Measurements from ENCODE around the gene MARCHF10.
A peak's percentile ranks its signal among the peaks of the same experiment; 100 is the strongest.

MARCHF10 gene

DNA sequence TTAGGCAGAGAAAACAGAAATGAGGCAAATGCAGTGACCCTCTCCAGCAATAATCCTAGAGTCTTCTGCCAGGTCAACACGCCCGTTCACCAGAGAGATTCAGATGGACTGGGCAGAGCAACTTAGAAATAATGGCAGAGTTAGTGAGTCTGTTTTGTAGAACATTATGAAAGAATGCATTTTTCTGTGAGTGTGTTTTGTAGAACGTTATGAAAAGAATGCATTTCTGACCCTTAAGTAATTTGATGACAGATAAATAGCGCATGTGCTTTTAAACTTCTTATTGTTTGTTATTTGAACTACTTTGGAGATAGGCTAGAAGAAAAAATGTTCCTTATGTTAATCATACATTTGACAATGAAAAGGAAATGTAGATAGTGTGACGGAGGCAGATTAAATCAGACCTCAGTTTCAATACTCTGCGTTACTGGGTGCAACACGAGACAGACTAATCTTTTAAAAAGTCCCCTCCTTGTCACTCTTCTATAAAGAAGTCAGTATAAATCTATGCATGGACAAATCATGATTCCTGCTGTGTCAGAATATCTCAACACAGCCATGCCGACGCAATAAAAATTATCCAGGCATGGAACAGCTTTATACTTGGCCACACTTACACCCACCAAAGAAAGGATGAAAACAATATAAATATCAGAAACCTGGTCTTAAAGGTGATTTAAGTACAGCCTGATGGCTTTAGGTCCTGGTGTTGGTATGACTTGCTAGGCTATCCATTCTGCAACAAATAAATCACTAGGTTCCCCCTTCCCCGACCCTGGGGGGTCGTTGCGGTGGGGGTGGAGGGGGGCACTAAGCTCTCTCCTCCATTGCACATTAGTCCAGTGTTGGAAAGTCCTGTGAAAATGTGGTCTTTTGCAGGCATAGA is 47.8 kb downstream of the MARCHF10 start:
- no peaks in the 10 kb centered on the region for H3K9me3 ChIP-seq (ENCODE audit: control insufficient read depth, insufficient read depth, low read length)
- peaks cover 22% of the 10 kb centered on the region for H3K4me1 ChIP-seq (ENCODE audit: insufficient read depth, low read length)
- H3K36me3 ChIP-seq (ENCODE audit: insufficient read depth, low read length): no peaks in the 10 kb centered on the region
- no peak overlapping the region for H3K9ac ChIP-seq (ENCODE audit: low read depth, low read length)

DNA sequence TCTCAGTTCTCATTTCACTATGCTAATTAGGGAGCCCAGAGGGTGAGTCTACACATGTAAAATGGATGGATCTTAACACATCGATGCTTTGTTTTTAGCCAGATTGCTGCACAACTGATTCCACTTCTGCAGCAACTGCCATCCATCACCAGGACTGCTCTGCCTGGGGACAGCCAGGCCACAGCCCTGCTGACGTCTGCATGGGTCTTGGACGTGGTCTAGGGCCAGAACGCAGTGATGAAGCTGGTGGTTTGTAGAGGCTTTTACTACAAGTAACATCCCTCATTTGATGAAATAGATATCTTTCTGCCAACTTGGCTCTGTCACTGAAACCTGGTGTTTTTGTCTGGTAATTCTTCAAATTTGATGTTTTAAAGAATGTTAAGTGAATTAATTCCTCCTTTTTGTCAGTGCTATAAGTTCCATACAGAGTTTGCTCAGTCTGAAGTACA is 50.6 kb downstream of the MARCHF10 start:
- no peaks in the 10 kb centered on the region for H3K36me3 ChIP-seq (ENCODE audit: insufficient read depth, low read length)
- H3K4me1 ChIP-seq (ENCODE audit: insufficient read depth, low read length): peaks cover 22% of the 10 kb centered on the region
- no peaks in the 10 kb centered on the region for H3K9me3 ChIP-seq (ENCODE audit: control insufficient read depth, insufficient read depth, low read length)
- H3K9ac ChIP-seq (ENCODE audit: low read depth, low read length): no peak overlapping the region

- Histone ChIP-seq H3K9me3 (ENCODE audit: control insufficient read depth, insufficient read depth, low read length) (no peaks in the 10 kb centered on the region), H3K9ac (ENCODE audit: low read depth, low read length) (no peak overlapping the region), H3K4me1 (ENCODE audit: insufficient read depth, low read length) (peaks cover 16% of the 10 kb centered on the region), H3K36me3 (ENCODE audit: insufficient read depth, low read length) (no peaks in the 10 kb centered on the region)
Observed at GRCh38 chr17:62756198-62756597, 51.9 kb downstream of the MARCHF10 start.

- Histone ChIP-seq H3K9me3 (ENCODE audit: control insufficient read depth, insufficient read depth, low read length) (no peaks in the 10 kb centered on the region), H3K9ac (ENCODE audit: low read depth, low read length) (no peak overlapping the region), H3K4me1 (ENCODE audit: insufficient read depth, low read length) (peaks cover 16% of the 10 kb centered on the region), H3K36me3 (ENCODE audit: insufficient read depth, low read length) (no peaks in the 10 kb centered on the region)
Observed at GRCh38 chr17:62755141-62755851, 52.8 kb downstream of the MARCHF10 start.

DNA sequence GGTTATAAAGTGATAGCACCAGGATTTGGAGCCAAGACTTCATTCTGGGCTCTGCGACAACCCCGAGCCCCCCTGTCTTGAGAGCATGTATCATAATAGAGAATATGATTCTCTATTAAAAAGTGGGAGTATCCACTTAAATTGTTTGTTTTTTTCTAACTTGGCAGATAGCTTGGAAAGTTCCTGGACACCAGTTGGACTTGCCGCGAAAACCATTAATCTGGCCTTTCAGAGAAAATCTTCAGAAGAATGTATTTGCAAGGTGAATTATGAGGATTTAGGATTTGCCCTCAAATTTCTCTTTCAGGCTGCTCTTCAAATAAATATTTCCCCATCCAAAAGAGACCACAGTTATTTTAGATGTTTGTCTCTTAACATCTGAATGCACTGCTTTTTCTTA is 53.5 kb downstream of the MARCHF10 start:
- Histone ChIP-seq H3K9ac (ENCODE audit: low read depth, low read length) (no peak overlapping the region), H3K4me1 (ENCODE audit: insufficient read depth, low read length) (peaks cover 14% of the 10 kb centered on the region), H3K9me3 (ENCODE audit: control insufficient read depth, insufficient read depth, low read length) (no peaks in the 10 kb centered on the region), H3K36me3 (ENCODE audit: insufficient read depth, low read length) (no peaks in the 10 kb centered on the region)

GRCh38 chr17:62753562-62753961 is 54.6 kb downstream of the MARCHF10 start:
- peaks cover 14% of the 10 kb centered on the region for H3K4me1 ChIP-seq (ENCODE audit: insufficient read depth, low read length)
- H3K9me3 ChIP-seq (ENCODE audit: control insufficient read depth, insufficient read depth, low read length): no peaks in the 10 kb centered on the region
- H3K9ac ChIP-seq (ENCODE audit: low read depth, low read length): no peak overlapping the region
- no peaks in the 10 kb centered on the region for H3K36me3 ChIP-seq (ENCODE audit: insufficient read depth, low read length)

- Histone ChIP-seq H3K9me3 (ENCODE audit: control insufficient read depth, insufficient read depth, low read length) (no peaks in the 10 kb centered on the region), H3K4me1 (ENCODE audit: insufficient read depth, low read length) (peaks cover 14% of the 10 kb centered on the region), H3K36me3 (ENCODE audit: insufficient read depth, low read length) (no peaks in the 10 kb centered on the region), H3K9ac (ENCODE audit: low read depth, low read length) (no peak overlapping the region; the same call in 1 of the 2 replicates)
Observed at GRCh38 chr17:62751060-62751691, 56.9 kb downstream of the MARCHF10 start.

- peak overlapping the region; percentile 2; the same call in 1 of the 2 replicates for H3K9ac ChIP-seq (ENCODE audit: low read depth, low read length)
- H3K36me3 ChIP-seq (ENCODE audit: insufficient read depth, low read length): no peaks in the 10 kb centered on the region
- H3K9me3 ChIP-seq (ENCODE audit: control insufficient read depth, insufficient read depth, low read length): no peaks in the 10 kb centered on the region
- peaks cover 14% of the 10 kb centered on the region for H3K4me1 ChIP-seq (ENCODE audit: insufficient read depth, low read length)
Observed at GRCh38 chr17:62750631-62751051, 57.5 kb downstream of the MARCHF10 start.

DNA sequence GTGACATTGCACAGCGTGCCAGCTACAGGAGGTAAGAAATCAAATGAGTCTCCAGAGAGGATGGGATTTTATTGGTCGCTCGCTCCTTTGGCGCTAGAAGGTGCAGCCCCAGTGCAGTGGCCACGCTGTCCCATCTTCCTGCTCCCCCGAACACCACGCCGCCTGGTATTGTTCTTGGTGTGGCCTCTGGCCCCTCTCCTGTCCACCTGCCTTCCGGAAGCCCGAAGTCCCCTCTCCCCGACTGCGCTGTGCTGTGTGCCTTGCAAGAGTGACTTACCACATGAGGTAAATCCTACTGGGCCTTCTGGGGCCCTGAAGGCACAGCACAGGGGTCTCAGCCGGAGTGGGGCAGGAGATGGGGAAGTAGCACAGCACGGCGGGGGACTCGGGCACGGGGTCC is 58.2 kb downstream of the MARCHF10 start:
- Histone ChIP-seq H3K9me3 (ENCODE audit: control insufficient read depth, insufficient read depth, low read length) (no peaks in the 10 kb centered on the region), H3K36me3 (ENCODE audit: insufficient read depth, low read length) (no peaks in the 10 kb centered on the region)

GRCh38 chr17:62746941-62747340 is 61.2 kb downstream of the MARCHF10 start:
- no peak overlapping the region for H3K9ac ChIP-seq (ENCODE audit: low read depth, low read length)
- no peaks in the 10 kb centered on the region for H3K9me3 ChIP-seq (ENCODE audit: control insufficient read depth, insufficient read depth, low read length)
- H3K4me1 ChIP-seq (ENCODE audit: insufficient read depth, low read length): peaks cover 14% of the 10 kb centered on the region
- H3K36me3 ChIP-seq (ENCODE audit: insufficient read depth, low read length): no peaks in the 10 kb centered on the region

More for the DNA sequence above, 58.2 kb downstream of the MARCHF10 start:
- Histone ChIP-seq H3K9ac (ENCODE audit: low read depth, low read length) (no peak overlapping the region), H3K4me1 (ENCODE audit: insufficient read depth, low read length) (peaks cover 14% of the 10 kb centered on the region)

DNA sequence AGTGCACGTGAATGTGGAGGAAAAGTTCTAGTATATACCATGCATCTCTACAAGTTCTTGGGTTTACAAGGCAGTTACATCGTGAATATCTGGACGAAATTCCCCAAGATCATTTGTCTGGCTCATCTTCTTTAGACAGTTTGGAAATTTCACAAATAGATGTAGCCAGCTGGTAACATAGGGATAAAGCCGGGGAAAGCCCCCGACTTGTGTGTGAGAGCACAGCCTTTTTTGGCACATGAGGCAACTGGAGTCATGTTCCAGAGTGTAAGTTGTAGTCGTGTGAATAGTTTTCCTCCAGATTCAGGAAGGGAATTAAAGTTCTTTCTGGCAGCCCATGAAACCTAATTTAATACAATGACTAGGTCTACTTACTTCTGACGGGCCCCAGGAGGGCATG is 62.3 kb downstream of the MARCHF10 start:
- no peaks in the 10 kb centered on the region for H3K9me3 ChIP-seq (ENCODE audit: control insufficient read depth, insufficient read depth, low read length)
- H3K9ac ChIP-seq (ENCODE audit: low read depth, low read length): no peak overlapping the region
- no peaks in the 10 kb centered on the region for H3K36me3 ChIP-seq (ENCODE audit: insufficient read depth, low read length)
- peaks cover 7% of the 10 kb centered on the region; the same call in 1 of the 2 replicates for H3K4me1 ChIP-seq (ENCODE audit: insufficient read depth, low read length)

GRCh38 chr17:62744259-62744658 is 63.9 kb downstream of the MARCHF10 start:
- Histone ChIP-seq H3K36me3 (ENCODE audit: insufficient read depth, low read length) (no peaks in the 10 kb centered on the region), H3K9me3 (ENCODE audit: control insufficient read depth, insufficient read depth, low read length) (no peaks in the 10 kb centered on the region), H3K9ac (ENCODE audit: low read depth, low read length) (no peak overlapping the region), H3K4me1 (ENCODE audit: insufficient read depth, low read length) (peaks cover 9% of the 10 kb centered on the region; the same call in 1 of the 2 replicates)

GRCh38 chr17:62741290-62741689 is 66.8 kb downstream of the MARCHF10 start:
- H3K4me1 ChIP-seq (ENCODE audit: insufficient read depth, low read length): peaks cover 9% of the 10 kb centered on the region; the same call in 1 of the 2 replicates
- no peaks in the 10 kb centered on the region for H3K9me3 ChIP-seq (ENCODE audit: control insufficient read depth, insufficient read depth, low read length)
- no peak overlapping the region for H3K9ac ChIP-seq (ENCODE audit: low read depth, low read length)
- H3K36me3 ChIP-seq (ENCODE audit: insufficient read depth, low read length): no peaks in the 10 kb centered on the region

DNA sequence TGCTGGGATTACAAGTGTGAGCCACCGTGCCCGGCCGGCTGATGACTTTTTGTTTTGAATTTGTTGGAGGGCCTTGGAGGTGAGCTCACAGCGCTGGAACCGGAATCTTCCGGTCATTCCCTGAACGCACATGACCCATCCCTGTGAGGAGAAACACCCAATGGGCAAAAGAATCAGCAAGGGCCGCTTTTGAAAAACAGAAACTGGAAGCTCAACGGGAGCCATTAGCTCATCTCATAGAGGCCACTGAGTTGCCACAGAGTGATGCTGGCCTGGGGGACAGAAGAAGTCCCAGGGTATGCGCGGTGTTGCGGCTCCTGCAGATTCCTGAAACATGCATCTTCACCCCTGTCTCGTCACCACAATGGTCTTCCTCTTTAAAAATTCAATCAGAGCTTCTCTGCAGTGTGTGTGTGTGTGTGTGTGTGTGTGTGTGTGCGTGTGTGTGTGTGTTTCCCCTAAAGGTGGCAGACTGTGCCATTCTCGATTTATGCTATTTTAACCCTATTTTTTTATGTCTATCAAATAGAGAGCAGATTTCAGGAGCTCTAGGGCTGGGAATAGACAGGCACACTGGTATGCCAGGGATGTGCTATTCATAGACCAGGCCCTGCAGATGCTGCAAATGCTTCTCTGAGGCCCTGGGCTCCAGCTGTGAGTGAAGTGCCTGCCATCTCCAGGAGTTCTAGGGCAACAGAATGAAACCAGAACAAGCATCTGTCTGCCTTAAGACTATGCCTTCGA is 68.3 kb downstream of the MARCHF10 start:
- H3K36me3 ChIP-seq (ENCODE audit: insufficient read depth, low read length): no peaks in the 10 kb centered on the region
- H3K9me3 ChIP-seq (ENCODE audit: control insufficient read depth, insufficient read depth, low read length): no peaks in the 10 kb centered on the region
- no peak overlapping the region for H3K9ac ChIP-seq (ENCODE audit: low read depth, low read length)
- peaks cover 19% of the 10 kb centered on the region for H3K4me1 ChIP-seq (ENCODE audit: insufficient read depth, low read length)
